GM19397 (cell line): ENCODE results near the gene KANTR.
"Not testable (repeated sequence)": the region's sequence is repeated elsewhere in the genome, so short reads cannot be mapped to it uniquely, and the experiment has no call there.

Experiments used
- ATAC-seq: cut with Tn5 transposase; IDR thresholded peaks from one replicate; pipeline ENCODE4 v1.9.1; 2021; ENCODE audit warnings: mild to moderate bottlenecking, moderate library complexity; ENCODE audit not compliant: unreplicated experiment

KANTR gene

GRCh38 chrX:53122013-53122412 is 28.1 kb downstream of the KANTR start:
- ATAC-seq: no peak

DNA sequence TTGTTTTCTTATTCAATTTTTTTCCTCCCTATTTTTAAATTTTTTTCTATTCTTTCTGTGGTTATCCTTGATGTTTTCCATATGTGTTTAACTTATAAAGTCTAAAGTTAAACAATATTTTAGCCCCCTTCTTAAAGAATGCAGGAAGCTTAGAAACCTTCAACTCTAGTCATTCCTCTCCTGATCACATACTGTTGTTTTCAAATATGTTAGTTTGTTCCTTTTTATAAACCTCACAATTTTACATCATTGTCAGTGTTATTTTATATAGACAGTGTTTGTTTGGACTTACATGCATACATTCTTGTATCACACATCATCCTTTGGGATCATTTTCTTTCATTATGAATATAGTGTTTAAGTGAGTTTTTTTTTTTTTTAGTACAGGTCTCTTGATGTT is 31.6 kb downstream of the KANTR start:
- no peak for ATAC-seq

DNA sequence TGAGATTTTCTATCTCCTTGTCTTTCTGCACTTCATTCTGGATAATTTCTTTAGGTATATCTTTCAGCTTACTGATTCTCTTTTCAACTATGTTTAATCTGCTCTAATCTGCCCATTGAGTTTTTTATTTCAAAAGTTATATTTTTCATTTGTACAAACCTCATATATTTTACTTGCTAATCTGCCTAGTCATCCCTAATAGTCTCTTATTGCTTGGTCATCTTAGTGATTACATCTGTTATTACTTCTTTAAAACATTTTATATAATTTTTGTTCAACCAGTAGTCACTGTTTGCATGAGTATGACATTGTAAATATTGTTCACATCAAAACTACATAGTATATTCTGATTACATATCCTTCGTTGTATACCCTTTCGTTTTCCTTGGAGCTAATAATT is 32.4 kb downstream of the KANTR start:
- no peak for ATAC-seq

GRCh38 chrX:53128097-53128749 is 34.3 kb downstream of the KANTR start:
- no peak for ATAC-seq

- ATAC-seq: no peak
These were observed 39.5 kb downstream of the KANTR start for GRCh38 chrX:53133400-53133799.

DNA sequence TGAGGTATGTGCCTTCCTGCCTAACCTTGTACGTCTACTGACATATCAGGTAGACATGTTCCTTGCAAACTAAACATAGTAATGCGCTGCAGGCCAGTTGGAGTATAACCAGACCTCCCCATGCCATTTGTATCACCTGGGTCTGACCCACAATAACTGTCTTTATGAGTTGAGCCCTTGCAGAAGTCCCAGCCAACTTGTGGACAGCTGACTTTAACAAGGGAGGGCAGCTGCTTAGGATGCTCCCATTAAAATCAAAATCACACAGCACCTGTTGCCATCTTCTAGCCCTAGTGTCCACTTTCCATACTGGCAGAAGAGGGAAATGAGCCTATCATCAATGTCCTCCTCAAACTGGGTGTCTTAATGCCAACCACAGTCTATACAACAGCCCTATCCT is 41.6 kb downstream of the KANTR start:
- no peak for ATAC-seq

DNA sequence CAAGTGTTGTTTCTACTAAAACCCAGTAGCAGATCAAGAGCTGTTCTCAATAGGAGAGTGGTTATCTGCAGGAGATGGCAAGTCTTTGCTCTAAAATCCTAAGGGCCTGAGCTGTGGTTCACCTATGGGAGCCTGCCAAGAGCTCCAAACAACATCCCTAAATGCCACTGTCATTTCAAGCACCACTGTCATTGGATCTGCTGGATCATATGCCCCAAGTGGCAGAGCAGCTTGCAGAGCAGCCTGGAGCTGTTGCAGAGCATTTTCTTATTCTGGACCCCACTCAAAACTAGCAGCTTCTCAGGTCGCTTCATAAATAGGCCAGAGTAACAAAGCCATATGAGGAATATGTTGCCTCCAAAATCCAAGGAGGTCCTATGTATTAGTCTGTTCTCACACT is 59.6 kb downstream of the KANTR start:
- no peak for ATAC-seq

- ATAC-seq: no peak
These were observed 61.7 kb downstream of the KANTR start for GRCh38 chrX:53155512-53156206.

DNA sequence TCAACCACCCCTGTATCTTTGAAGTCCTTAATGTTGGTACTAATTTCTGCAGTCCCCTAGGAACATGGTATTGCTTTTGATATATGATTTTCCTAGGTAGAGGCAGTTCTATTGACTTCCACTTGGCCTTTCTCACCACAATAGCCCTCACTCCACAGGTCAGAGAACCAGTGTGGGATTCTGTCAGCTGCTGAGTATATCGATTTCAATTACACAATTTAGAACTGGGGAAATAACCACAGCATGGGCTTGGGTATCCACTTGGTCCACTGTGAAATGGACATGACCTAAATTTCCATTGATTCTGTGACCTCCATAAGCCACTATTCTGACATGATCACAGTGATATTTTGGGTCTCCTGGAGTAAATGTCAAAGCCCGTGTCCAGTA is 62.3 kb downstream of the KANTR start:
- ATAC-seq: no peak

DNA sequence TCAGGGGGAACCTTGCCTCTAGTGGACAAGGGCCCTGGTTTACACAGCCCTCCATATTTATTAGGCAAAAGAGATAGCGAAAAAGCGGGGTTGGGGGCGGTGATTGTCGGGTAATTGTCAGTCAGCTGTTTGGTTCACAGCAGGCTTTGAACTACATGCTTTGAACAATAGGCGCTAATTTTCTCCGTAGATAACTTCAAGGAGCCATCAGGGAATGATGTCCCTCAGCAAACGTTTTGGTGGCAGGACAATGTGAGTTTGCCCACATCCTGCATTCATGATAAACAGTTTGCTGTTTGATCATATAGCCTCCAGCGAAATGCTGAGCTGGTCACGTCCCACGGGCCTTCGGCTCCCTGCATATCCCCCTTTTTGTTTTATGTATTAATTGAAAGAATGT is 65.2 kb downstream of the KANTR start:
- no peak for ATAC-seq

GRCh38 chrX:53160297-53160983 is 66.5 kb downstream of the KANTR start:
- no peak for ATAC-seq

DNA sequence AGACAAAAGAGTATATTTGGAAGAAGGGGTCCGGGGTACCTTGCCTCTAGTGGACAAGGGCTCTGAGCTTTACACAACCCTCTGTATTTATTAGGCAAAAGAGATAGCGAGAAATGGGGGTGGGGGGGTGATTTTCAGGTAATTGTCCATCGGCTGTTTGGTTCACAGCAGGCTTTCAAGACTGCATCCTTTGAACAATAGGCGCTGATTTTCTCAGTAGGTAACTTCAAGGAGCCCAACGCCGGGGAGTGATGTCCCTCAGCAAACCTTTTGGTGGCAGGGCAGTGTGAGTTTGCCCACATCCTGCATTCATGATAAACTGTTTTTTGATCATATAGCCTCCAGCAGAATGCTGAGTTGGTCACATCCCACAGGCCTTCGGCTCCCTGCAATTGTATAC is 69.5 kb downstream of the KANTR start:
- ATAC-seq: no peak

DNA sequence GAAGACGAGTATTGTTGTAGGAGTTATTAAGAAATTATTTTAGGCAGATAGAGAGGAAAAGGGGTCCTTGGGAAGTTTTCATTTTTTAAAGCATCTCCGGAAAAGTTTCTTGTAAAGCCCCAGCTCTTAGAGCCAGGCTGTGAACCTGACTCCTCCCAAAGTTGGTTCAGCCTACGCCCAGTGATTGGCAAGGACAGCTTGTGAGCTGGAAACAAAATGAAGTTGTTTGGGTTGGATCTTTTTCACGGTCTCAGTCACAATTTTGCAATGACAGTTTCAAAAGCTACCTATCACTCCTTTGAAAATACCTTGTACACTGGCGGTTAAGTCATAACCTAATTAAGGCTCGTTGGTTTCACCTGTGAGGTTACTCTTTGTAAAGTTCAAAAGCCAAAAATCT is 70.6 kb downstream of the KANTR start:
- ATAC-seq: not testable (repeated sequence)

- ATAC-seq: no peak
These were observed 72.2 kb downstream of the KANTR start for GRCh38 chrX:53166103-53166502.

GRCh38 chrX:53171356-53171755 is 77.4 kb downstream of the KANTR start:
- no peak for ATAC-seq
